ENCODE measurements around the gene ZNF254. TPM values are rescaled to one million over a fixed set of nuclear protein-coding genes. Genes with fewer than 3 reads are reported as not detected.

Gene ZNF254
- total and polyA plus RNA-seq, 9 of the 15 experiments (the other 6 are each of a cell fraction or from before 2014, with no cell fraction given), result 10.7 to 22.1 (median 14.2) TPM

GRCh38 chr19:24166055-24166454 is 79.1 kb downstream of the ZNF254 start:
- no peaks in the 10 kb centered on the region for H3K4me1 ChIP-seq (replicated peaks in 1 of 2; ENCODE audit: control insufficient read depth in 2 of 2, insufficient read depth in 2 of 2, low read length in 2 of 2)
- in situ Hi-C loops (cut with MboI), result no loop called here
- no TSS peak for BruUV-seq (replicated peaks)
- H4K20me1 ChIP-seq (replicated peaks; ENCODE audit: control insufficient read depth, insufficient read depth, low read length), result no peaks in the 10 kb centered on the region
- no peaks in the 10 kb centered on the region for H3K79me2 ChIP-seq (ENCODE audit: control insufficient read depth, insufficient read depth, low read length)
- no peak overlapping the region for H3K4me2 ChIP-seq (ENCODE audit: insufficient read depth, low read length)
- no peak overlapping the region for H3K27ac ChIP-seq (ENCODE audit: extremely low read depth, low read depth, low read length)
- 0% methylated on average over 3 of the region's 3 CpGs for WGBS (ENCODE audit: insufficient coverage, low coverage, missing lambda C conversion rate)
- DNase-seq (ENCODE audit: extremely low read depth in 1 of 4, low spot score in 3 of 4) (no peak), FAIRE-seq (no peak), ATAC-seq (no peak)
- H2AFZ ChIP-seq (ENCODE audit: low read depth, low read length), result no peak overlapping the region
- no peaks in the 10 kb centered on the region for H3K9me3 ChIP-seq (replicated peaks; ENCODE audit: control insufficient read depth, insufficient read depth, low read depth, low read length)
- TF ChIP-seq THRA (IDR thresholded peaks at IDR 0.05), result no peak
- TF ChIP-seq THRAP3 (IDR thresholded peaks at IDR 0.05; ENCODE audit: borderline replicate concordance), result no peak
- no peak for TF ChIP-seq ZNF174 (CRISPR knock-in tag; IDR thresholded peaks at IDR 0.05)
- TF ChIP-seq TCF7L2 (IDR thresholded peaks at IDR 0.05; ENCODE audit: low read depth, low read length), result no peak
- no peak for TF ChIP-seq E2F8 (IDR thresholded peaks at IDR 0.05; ENCODE audit: low read depth, partially characterized antibody)
- TF ChIP-seq KLF13 (tag; IDR thresholded peaks at IDR 0.05; ENCODE audit: borderline replicate concordance, low read depth), result no peak
- no peak for TF ChIP-seq ATF6 (CRISPR knock-in tag; IDR thresholded peaks at IDR 0.05)
- no peak for TF ChIP-seq BMI1 (IDR thresholded peaks at IDR 0.05; ENCODE audit: low read length)
- TF ChIP-seq PHF20 (IDR thresholded peaks at IDR 0.05; ENCODE audit: partially characterized antibody), result no peak
- no peak for TF ChIP-seq NCOA2 (IDR thresholded peaks at IDR 0.05; ENCODE audit: partially characterized antibody in 2 of 2)
- TF ChIP-seq TARDBP (IDR thresholded peaks at IDR 0.05), result no peak
- no peak for TF ChIP-seq NFIC (IDR thresholded peaks at IDR 0.05)
- TF ChIP-seq EWSR1 (IDR thresholded peaks at IDR 0.05; ENCODE audit: borderline replicate concordance, low read depth, partially characterized antibody), result no peak
- no peak for TF ChIP-seq ASH1L (IDR thresholded peaks at IDR 0.05; ENCODE audit: borderline replicate concordance, low read depth, partially characterized antibody)
- no peak for TF ChIP-seq CGGBP1 (CRISPR knock-in tag; IDR thresholded peaks at IDR 0.05)
- TF ChIP-seq DIDO1 (tag; IDR thresholded peaks at IDR 0.05; ENCODE audit: low read depth), result no peak
- TF ChIP-seq TAF9B (IDR thresholded peaks at IDR 0.05; ENCODE audit: partially characterized antibody), result no peak
- no peak for TF ChIP-seq NFXL1 (CRISPR knock-in tag; IDR thresholded peaks at IDR 0.05)
- CTCF ChIA-PET (ENCODE audit: low intra/inter-chr PET ratio), result interaction anchor here (0.6 kb wide), 1 partner anchor 228 kb away, joined by 3 read pairs; no protein-coding TSS in a partner anchor
- H3K36me3 ChIP-seq (ENCODE audit: control insufficient read depth, insufficient read depth, low read length), result no peaks in the 10 kb centered on the region
- intact Hi-C loops (cut with micrococcal nuclease), result no loop called here
- H3K27me3 ChIP-seq (ENCODE audit: control insufficient read depth in 2 of 2, insufficient read depth in 2 of 2, low read length in 2 of 2), result no peaks in the 10 kb centered on the region
- no peak overlapping the region for H3K9ac ChIP-seq (ENCODE audit: insufficient read depth in 1 of 2, low read depth in 2 of 2, low read length in 2 of 2)
- no peaks in the 10 kb centered on the region for H3K9me1 ChIP-seq (ENCODE audit: control insufficient read depth, insufficient read depth, low read length)
- POLR2A ChIA-PET, result no interaction called here
- no peak overlapping the region for H3K4me3 ChIP-seq

Data from K562 (cell line).